Measurements from ENCODE around the gene CHIA. TPM values are rescaled to one million over a fixed set of nuclear protein-coding genes. Genes with fewer than 3 reads are reported as not detected.

CHIA gene
- total and polyA plus RNA-seq, 2 of the 8 experiments (the other 6 are each of a cell fraction or from before 2014, with no cell fraction given) = not detected

DNA sequence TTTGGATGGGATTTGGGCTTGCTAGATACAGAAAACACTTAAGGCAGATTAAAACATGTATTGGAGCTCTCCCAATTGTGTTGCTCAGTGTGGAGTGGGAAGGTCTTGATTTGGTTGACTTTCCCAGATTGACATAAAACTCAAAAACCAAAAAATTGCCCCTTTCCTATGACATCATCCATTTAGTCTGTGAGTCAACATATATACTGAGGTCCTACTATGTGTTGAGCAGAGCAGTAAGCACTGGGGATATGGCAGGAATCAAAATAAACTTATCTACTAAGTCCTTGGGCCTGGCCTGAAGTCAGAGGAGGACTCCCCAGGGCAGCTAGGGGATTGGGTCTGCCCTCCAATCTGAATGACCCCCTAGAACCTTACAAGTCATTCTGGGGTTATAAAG, 61.0 kb downstream of the CHIA start (continued):
- TF ChIP-seq SUZ12 (IDR thresholded peaks at IDR 0.05; ENCODE audit: low read length) (no peak), GTF2F1 (IDR thresholded peaks at IDR 0.05; ENCODE audit: borderline replicate concordance, low read depth, low read length) (no peak), SP2 (IDR thresholded peaks at IDR 0.05; ENCODE audit: low read length) (no peak)
